Measurements from ENCODE around the gene NARF.

NARF gene

DNA sequence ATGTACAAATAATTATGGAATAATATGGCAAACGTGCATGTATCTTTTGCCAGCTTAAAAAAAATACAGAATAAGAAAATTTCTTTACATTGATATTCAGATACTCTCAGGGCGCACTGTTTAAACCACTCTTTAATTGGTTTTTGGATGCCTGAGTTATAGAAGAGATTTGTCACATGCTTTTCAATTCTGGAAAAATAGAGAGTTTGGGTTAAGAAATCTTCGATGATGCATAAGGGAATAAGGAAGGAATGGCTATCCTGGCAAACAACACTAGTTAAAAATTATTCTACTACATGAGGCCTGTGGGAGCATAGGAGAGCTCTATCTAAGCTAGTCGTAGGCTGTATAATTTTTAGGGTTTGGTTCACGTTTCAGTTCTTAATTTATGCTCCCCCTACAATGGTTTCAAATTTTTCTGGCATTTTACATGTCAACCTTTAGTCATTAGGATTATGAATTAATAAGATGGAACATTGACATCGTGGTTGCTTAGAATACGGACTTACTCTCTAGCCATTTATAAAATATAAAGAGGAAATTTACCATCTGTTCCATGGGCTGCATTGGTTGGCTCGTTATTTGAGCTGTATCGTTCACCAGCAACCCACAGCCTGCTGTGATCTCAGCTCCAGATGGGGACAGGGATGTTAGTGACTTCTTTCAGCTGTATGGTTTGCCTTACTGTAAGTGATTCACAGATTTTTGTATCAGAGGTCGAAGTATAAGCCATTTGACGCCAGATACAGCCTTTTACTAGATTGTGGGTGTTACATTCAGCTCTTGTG lies 15.9 kb downstream of the NARF start:
- DNase-seq (ENCODE audit: low read depth) = no peak

DNA sequence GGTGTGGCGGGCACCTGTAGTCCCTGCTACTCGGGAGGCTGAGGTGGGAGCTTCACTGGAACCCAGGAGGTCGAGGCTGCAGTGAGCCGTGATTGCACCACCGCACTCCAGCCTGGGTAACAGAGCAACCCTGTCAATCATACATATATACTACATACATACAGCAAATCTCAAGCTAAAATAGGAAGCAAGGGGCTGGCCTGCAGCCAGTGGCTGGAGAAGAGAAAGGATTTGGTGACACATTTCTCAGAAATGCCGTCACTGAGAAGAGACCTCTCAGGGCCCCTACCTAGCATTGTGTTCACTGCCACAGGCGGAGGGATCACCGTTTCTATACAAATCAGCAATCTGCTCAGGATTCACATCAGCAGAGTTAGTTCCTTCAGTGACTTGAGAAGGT lies 16.9 kb downstream of the NARF start:
- DNase-seq (ENCODE audit: low read depth) = no peak

DNA sequence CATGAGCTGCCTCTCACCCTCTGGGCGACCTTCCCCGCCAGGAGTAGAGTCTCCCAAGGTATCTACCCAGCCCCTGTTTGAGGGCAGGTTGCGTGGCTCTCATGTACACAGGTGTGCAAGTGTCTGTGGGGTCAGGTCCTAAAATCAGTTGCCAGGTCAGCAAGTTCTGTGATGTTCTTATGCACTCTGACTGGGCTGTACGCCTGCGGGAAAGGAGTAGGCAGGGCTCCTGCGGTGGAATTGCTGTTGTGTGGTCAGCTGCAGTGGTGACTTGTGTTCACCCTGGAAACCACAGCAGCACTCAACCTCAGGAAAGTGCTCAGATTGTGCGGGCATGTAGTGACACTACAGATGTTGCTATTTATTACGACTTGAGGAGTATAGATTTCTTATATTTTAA lies 19.4 kb downstream of the NARF start:
- no peak for DNase-seq (ENCODE audit: low read depth)

DNA sequence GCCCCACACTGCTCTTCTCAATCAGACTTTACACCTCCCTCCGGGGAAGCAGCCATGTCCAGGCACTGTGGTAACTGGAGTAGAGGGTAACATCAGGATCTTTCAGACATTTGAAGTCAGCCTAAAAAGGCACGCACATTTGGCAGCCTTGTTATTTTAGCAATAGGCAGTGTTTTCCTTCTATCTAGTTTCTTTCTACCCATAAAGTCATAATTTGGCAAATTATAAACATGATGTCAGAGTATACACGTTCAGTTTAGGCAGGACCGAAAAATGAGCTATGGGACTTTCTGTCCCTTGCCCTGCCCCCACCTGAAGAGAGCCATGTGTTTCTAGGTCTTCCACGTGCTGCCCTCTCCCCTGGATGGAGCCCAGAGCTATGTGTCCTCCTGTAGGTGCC lies 21.1 kb downstream of the NARF start:
- DNase-seq (ENCODE audit: low read depth) = no peak

DNA sequence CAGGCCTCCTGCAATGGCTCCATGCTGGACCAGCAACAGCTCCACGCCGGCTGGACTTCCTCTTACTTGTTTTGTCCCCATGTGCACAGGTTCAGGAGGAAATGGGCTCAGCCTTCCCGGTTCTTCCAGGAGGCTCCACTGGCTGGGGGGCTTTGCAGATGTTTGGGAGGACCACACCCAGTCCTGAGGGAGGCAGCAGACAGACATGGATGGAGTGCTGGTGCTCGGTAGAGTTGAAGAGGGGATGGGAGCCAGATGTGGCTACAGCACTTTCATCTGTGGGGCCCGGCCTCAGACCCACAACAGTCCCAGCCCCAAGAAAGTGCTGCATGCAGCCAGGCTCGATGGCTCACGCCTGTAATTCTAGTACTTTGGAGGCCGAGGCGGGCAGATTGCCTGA lies 21.8 kb downstream of the NARF start:
- DNase-seq (ENCODE audit: low read depth) = no peak

DNA sequence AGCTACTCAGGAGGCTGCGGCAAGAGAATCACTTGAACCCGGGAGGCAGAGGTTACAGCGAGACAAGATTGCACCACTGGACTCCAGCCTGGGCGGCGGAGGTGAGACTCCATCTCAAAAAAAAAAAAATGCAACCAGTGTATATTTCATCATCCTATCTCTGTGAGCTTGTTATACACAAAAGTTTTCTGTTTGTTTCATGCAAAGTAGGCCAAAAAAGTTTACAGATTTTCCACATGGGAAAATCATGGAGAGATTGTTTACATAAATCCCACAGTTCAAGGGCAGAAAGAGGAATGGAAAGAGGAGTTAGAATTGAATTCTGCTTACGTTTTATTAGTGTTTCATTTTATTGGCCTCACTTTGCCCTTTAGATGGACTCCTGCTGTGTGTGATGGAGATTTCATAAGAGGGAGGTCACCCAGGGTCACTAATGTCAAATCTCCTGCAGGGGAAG lies 24.7 kb downstream of the NARF start:
- DNase-seq (ENCODE audit: low read depth) = no peak

DNA sequence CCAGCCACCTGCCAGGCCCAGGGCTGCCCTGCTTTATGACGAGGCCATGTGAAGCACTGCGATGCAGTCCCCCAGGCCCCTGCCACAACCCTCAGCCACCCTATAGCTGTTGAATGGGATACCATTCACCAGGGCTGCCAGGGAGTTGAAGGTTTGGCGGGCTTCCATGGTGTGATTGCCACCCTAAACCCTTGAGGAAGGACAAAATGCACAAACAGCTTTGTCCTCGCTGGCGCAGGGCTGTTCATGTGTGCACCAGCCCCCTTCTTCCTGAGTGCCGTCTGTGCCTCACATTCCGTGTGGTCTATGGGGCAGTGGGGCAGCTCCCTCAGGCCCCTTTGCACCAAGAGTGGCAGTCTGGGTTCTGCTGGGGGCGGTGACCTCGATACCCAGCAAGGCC lies 25.3 kb downstream of the NARF start:
- no peak for DNase-seq (ENCODE audit: low read depth)

DNA sequence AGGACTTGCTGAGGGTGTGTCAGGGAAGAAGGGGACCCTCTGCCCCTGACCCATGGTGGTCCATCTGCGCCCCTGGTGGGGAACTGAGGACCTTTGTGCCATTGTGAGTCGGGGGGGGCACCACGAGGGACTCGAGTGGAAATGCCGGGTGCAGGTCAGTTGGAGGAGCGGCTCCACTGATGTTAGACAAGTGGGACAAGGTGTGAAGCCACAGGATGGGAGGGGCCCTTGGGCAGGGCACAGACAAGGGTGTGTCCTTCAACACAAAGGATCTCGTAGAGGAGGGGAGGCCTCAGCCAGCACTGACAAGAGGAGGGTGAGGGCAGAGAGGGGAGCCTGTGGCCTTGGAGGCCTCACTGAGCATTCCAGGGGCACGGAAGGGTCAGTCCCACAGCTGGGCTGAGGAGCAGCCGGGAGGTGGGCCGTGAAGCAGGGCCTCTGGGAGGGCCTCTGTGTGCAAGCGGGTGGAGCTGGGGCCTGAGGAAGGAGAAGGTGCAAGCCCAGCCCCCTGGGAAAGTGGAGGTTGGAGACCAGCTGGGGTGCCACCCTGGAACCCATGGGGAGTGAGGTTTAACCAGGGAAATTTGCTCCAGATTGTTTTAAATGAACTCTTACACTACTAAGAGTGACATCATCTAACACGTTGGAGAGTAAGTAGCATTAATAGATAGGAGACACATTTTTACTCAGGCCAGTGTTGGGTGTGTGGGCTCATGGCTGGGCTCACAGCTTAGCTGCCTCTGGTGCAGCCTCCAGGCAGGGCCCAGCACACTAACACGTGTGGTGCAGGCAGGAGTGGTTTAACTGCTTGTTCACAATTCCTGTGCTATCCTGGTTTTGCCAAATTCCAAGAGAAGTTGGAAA lies 27.9 kb downstream of the NARF start:
- DNase-seq (ENCODE audit: low read depth) = no peak

DNA sequence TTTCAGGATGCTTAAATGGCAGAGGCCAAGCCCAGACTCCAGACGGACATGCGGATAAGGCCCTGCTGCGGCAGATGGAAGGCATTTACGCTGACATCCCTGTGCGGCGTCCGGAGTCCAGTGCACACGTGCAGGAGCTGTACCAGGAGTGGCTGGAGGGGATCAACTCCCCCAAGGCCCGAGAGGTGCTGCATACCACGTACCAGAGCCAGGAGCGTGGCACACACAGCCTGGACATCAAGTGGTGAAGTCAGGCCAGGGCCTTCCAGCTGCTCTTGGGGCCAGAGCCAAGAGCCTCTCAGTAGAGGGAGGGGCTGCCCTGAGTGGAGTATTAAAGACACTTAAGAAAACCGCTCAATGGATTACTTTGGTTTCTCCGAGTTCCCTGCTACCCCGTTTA lies 29.4 kb downstream of the NARF start:
- no peak for DNase-seq (ENCODE audit: low read depth)

DNA sequence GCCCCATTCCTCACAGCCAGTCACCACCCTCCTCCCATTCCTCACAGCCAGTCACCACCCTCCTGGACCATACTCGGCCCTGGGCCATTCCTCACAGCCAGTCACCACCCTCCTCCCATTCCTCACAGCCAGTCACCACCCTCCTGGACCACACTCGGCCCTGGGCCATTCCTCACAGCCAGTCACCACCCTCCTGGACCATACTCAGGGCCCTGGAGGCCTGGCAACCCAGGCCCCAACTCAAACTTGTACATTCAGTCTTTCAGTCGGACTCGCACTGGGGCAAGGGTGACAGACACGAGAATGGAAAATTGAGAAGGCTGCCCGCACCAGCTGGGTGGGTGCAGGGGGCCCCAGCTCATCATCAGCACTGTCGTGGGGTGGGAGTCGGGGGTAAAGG lies 30.6 kb downstream of the NARF start:
- DNase-seq (ENCODE audit: low read depth) = no peak

DNA sequence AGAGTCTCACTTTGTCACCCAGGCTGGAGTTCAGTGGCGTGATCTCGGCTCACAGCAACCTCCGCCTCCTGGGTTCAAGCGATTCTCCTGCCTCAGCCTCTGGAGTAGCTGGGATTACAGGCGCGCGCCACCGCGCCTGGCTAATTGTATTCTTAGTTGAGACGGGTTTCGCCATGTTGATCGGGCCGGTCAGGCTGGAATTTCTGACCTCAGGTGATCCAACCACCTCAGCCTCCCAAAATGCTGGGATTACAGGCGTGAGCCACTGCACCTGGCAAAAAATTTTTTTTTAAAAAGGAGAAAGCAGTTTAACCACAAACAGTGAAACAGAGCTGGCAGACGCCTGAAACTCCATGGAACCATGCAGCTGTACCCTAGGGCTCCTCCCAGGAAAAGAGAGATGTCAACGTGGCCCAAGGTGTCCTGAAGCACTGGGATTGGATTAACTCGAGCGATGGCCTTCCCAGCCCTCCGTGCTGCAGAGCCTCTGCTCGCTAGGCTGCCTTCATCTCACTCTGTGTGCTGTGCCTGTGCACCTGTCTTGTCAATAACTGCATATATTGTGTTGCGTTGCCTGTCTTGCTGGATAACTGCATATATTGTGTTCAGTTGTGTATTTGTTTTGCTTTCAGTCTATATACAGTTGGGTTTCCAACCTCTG lies 31.4 kb downstream of the NARF start:
- DNase-seq (ENCODE audit: low read depth) = no peak

DNA sequence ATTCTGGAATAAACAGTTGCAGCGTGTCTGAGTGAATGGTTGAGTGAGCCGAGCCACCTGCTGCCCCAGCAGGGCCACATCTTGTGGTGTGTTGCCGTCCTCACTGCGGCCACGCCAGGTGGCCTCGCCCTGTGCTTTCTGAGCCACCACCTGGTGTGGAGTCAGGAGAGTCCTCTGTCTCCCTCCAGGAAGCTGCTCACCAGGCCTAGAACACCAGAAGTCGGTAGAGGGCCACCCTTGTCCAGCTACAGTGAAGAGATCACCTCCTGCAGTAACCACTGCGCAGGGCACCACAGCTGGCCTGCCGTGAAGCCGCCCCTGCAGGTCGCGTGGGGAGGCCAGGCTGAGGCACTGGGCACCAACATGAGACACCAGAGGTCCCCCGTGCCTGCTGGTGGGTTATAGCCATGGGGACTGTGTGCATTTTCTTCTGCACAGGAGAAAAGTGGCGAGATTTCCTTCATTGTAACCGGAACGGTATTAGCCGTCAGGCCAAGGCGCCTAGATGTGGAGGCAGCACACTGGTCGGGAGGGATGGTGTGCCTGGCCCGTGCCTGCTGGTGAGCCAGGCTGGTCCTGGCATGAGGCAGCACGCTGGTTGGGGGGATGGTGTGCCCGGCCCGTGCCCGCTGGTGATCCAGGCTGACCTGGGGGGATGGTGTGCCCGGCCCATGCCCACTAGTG lies 32.1 kb downstream of the NARF start:
- no peak for DNase-seq (ENCODE audit: low read depth)

DNA sequence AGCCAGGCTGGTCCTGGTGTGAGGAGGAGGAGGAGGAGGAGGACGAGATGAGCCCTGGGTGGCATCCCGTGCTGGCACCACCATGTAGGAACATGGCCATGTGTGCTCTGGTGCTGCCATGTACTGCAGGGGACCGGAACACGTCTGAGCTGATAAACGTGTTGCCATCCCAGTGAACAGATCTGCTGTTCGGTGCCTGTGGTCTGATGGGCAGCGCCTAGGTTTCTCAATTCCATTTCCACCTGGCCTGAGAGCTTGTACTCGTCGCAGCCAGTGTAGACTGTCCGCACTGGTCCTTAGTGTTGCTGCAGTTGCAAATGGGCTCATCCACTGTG lies 32.6 kb downstream of the NARF start:
- no peak for DNase-seq (ENCODE audit: low read depth)

DNA sequence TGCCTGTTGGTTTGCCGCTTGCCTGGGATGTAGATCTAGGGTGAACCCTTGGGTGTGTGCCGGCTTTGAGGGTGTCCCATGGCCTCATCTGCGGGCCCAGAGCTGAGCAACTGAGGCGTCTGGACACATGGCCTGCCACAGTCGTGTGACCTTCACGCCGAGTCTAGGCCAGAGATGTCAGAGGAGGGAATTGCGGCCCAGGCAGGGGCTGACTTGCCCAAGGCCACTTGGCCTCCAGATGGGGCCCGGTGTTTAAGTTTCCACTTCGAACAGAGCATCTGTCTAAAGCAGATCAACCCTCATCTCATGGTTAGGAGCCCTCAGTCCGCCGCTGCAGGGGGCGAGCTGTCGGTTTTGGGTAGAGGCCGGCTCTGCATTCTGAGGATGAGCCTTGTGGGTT lies 33.0 kb downstream of the NARF start:
- DNase-seq (ENCODE audit: low read depth) = no peak

DNA sequence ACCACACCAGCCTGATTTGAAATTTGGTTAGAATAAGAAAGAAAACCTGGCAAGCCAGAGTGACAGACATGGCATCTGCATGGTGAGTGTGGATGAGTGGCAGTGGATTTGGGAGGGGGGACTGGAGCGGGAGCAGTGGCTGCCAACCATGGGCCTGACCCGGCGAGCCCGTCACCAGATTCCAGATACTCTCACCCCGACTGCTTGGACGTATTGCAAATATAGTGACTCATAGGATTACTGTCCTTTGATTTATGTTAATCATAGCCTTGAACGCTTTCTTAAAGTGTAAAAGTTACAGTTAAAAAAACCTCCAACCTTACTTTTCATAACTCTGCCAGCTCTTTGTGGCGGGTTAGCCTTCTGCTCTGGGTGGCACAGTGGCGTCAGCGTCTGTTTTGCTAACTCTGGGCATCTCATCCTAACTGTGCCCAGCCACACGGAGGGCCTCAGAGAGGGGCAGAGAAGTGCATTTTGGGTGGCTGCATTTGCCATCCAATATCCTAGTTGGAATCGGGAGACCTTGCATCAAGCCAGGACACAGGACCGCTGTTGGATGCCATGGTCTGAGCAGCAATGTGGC lies 34.2 kb downstream of the NARF start:
- no peak for DNase-seq (ENCODE audit: low read depth)

DNA sequence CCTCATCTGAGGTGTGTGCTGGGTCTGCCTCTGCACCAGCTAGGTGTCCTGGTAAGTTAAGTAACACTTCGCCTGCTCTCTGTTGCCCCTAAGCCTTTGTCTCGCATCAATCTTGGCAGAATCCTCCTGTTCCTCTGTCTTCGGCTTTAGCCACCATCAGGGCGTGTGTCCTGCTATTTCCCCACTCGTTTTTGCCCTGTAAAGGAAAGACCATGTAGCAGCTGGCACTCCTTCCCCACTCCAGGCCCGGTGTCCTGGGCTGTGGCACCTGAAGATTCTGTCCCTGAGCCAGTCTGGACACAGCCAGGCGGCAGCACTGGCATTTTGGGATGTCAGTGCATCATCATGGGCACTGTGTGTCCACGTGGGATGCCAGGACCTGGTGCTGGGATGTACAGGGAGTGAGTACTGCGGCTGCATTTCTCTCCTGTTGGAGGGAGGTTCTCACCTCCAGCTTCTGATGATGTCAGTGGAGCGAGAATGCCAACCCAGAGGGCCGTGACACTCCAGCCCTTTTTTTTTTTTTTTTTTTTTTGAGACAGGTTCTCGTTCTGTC lies 34.8 kb downstream of the NARF start:
- no peak for DNase-seq (ENCODE audit: low read depth)

DNA sequence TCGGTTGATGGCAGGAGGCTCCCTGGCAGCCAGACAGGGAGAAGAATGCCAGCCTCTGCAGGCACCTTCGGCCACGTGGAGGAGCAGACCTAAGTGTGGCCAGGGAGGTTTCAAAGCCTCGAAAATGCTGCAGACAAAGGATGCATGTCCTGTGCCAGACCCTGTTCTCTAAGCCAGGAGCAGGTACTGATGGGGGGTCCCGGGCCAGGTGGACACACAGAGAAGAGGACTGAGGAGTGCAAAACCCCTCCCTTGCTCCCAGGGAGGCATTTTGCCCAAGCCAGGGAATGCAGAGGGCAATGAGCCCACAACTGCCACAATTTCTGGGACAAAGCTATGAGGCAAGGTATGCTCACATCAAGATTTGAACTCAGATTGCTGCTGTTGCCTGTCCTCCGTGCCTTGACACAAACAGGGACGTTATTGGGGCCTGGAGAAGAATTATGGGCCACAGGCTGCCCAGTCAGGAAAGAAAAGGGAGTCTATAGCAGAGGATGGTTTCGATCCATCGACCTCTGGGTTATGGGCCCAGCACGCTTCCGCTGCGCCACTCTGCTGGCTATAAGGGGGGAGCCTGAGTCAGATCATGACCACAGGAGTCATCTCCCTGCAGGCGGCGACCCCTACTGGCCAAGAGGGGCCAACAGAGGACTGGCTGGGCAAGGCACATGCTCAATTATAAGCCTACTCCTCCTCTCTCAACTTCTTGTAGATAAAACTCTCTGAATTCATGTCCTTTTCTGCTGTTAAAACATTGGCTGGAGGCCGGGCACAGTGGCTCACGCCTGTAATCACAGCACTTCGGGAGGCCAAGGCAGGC lies 35.9 kb downstream of the NARF start:
- peak; percentile 67 for DNase-seq (ENCODE audit: low read depth)

DNA sequence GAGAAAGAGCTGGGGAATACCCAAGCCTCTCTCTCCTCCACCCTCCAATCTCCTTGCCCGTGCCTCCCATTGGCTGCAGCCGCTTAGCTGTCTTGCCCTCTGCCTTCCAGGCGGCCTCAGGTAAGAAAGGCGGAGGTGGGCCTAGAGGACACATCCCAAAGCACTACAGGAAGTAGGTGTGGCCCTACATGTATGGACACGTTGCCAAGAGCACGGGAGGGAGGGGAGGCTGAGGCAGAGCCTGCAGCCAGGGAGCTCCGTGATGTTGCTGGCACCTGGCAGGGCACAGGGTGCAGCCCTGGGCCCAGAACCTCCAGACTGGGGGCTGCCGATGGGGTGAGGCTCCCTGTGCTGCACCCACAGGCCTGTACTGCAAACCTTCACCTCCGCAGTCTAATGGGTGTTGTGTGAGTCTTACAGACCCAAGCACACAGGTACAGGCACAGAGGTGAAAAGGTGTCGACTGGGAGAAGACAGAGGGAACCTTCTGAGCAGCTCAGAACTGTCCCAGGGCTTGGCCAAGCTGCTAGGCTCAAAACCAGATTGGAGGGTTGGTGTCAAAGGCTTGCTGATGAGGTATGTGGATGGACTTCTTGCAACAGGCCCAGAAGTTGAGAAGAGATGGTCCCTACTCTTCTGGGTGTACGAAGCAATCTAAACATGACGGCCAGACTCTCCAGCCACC lies 37.4 kb downstream of the NARF start:
- DNase-seq (ENCODE audit: low read depth) = no peak

DNA sequence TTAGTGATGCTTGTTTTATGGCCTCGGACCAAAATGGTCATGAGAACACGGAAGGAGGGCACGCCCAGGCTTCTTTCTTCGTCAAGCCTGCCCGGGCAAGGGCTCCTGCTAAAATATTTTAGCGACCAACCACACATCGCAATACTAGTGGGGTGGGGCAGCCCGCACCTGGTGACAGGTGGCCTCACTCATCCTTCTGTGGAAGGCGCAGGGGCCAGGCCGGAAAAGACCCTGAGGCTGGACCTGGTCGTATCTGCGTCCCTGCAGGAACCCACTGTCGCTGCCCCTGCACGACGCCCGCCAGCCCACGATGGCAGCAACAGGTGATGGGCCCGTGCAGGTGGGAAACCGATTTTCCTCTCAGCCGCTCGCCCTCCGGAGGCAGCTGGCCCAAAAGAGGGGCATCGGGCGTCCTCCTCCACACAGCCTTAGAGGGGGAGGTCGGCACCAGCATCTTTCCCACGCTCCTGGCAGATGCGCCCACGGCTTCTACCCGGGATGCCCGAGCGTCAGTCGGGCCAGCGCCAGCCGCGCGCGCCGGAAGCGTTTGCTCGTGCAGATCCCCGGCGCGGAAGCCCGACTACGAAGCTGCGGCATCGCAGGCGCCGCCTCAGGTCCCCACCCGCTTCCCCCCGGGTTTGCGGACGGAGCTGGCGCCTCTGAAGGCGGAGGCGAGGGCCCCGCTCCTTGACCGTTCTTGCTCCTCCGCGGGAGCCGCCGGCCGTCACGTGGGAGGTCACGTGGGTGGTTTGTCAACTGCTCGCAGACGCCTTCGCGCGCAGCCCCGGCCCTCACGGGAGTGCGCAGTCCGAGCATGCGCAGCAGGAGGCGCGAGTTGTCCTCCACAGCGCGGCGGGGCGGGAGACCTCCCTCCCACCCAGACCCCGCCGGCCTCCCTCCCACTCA lies 38.2 kb downstream of the NARF start:
- DNase-seq (ENCODE audit: low read depth) = peak; percentile 82

All from T follicular helper cell (primary cell).